Activated CD4-positive, CD25-positive, alpha-beta regulatory T cell (primary cell): ENCODE results near the gene PAPSS1.
"Not testable (repeated sequence)": the region's sequence is repeated elsewhere in the genome, so short reads cannot be mapped to it uniquely, and the experiment has no call there.

Experiments used
- DNase-seq, 4 experiments: peaks; one replicate each; lab custom pipeline; 2025; lab: John Stamatoyannopoulos, UW

PAPSS1 gene

DNA sequence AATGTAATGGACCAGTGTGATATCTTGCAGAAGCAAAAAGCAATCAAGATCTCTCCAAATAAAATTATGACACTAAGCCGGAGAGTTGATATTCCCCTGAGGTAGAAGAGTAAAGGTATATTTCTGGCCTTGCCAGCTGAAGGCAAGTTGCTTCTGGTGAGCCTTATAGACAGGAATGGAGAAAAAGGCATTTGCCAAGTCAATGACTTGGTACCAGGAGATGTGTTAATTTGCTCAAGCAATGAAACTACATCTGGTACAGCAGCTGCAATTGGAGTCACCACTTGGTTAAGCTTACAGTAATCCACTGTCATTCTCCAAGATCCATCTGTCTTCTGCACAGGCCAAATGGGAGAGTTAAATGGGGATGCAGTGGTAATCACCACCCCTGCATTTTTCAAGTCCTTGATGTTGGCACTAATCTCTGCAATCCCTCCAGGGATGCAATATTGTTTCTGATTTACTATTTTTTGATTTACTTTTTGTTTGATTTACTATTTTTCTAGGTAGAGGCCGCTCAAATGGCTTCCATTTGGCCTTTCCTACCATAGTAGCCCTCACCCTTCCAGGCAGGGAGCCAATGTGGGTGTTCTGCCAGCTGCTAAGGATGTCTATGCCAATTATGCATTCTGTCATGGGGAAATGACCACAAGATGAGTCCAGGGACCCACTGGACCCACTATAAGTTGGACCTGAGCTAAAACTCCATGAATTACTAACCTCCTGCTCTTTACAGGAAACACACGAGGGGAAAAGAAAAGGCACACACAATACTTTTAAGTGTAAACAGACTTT is 6.3 kb upstream of the PAPSS1 start:
- DNase-seq, result not testable (repeated sequence)

GRCh38 chr4:107725281-107725859 is 5.3 kb upstream of the PAPSS1 start:
- DNase-seq, result no peak

DNA sequence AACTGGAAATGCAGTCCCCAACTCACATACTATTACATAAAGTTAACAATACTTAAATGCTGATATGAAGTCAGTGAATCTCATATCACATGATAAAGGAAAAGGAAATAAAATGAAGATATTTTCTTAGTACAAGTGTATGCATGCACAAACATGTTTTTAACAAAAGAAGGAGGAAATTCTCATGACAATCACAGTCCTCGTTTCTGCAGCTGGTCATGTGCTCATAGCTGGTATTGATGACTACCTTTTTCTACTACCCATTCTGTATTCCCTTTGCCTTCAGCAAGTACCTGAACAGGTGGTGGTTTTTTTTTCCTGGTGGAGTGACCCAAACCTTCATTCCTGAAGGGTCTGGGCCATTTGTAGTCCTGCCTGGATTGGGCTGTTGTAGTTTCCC is 3.3 kb upstream of the PAPSS1 start:
- not testable (repeated sequence) for DNase-seq

DNA sequence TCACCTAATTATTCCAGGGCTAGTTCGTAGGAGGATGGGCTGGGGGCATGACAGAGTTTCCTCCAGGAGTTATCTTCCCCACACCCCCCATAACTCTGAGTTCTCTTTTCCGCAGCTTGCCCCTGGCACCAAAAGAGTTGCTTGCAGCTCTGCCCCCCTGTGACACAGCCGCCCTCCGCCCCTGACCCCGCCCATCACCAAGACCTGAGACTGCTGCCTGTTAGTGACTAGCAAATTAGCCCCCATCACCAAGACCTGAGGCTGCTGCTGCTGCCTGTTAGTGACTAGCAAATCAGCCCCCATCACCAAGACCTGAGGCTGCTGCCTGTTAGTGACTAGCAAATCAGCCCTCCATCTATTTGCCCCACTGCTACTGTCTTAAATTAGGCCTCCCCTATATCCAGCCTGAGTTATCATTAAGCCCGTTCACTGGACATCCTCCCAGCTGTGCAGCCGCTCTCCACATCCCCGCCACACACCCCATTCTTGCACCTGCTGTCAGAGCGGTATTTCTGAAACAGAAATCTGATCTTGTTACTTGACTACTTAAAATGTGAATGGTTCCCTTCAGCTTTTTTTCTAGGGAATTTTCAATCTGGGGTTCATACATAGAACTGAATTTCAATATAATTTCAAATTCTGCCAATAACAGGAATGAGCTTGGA is 1.5 kb upstream of the PAPSS1 start:
- peak; percentile 8 to 24 (median 10) for DNase-seq

GRCh38 chr4:107719207-107719921 is 670 bp downstream of the PAPSS1 start:
- peak in 1 of 4 experiments; percentile 25 for DNase-seq

- no peak for DNase-seq
These were observed 1.6 kb downstream of the PAPSS1 start for GRCh38 chr4:107718351-107718965.

DNA sequence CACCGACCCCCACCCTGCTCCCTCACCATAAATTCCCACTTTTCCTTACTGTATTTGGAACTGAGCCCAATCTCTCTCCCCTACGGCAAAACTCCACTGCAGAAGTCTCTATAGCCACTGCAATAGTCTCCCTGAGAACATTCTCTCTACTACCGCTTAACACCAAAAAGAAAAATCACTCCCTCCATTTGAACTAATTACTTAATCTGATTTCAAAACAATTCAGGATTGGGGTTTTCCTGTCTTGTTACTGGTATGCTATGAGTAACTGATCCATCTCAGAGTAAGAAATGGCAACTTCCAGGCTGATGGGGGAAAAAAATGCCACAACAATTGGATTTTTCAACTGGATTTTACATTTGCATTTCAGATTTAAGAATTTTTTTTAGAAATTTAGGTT is 5.8 kb downstream of the PAPSS1 start:
- no peak for DNase-seq

GRCh38 chr4:107712236-107712635 is 7.8 kb downstream of the PAPSS1 start:
- no peak for DNase-seq

DNA sequence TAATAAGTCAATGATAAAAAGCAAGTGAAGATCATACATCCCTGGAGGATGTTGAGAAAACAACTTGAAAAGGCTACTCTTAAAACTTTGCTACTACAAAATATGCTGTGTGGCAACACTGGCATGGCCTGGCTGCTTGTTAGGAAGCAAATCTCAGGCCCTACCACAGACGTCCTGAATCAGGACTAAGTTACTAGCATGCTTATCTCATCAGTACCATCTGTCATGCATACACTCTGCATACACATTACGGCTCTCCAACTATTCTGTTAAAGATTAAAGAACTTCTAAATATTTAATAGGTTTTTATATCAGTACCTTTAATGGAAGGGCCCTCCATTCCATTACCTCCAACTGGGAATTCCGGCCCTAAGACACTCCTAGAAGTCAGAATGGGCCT is 8.2 kb downstream of the PAPSS1 start:
- DNase-seq, result no peak

- DNase-seq, result no peak
These were observed 9.3 kb downstream of the PAPSS1 start for GRCh38 chr4:107710493-107711459.

GRCh38 chr4:107709916-107710315 is 10.1 kb downstream of the PAPSS1 start:
- no peak for DNase-seq

DNA sequence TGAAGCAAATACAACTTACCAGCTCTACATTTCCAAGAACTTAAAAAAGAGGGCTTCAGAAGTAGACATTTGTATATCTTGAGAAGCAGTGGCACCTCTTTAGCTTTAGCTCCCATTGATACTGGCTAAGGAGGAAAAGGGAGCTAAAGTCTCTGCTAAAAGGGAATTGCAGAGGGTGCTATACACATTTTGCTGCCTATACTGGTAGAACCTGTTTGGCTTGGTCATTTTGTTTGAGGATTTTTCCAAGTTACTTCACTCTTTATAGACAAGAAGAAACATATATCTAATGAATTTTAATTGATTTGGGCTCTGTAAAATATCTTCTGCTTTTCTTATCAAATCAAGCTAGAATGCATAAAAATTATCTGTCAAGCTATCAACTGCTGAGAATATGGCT is 11.8 kb downstream of the PAPSS1 start:
- no peak for DNase-seq

DNA sequence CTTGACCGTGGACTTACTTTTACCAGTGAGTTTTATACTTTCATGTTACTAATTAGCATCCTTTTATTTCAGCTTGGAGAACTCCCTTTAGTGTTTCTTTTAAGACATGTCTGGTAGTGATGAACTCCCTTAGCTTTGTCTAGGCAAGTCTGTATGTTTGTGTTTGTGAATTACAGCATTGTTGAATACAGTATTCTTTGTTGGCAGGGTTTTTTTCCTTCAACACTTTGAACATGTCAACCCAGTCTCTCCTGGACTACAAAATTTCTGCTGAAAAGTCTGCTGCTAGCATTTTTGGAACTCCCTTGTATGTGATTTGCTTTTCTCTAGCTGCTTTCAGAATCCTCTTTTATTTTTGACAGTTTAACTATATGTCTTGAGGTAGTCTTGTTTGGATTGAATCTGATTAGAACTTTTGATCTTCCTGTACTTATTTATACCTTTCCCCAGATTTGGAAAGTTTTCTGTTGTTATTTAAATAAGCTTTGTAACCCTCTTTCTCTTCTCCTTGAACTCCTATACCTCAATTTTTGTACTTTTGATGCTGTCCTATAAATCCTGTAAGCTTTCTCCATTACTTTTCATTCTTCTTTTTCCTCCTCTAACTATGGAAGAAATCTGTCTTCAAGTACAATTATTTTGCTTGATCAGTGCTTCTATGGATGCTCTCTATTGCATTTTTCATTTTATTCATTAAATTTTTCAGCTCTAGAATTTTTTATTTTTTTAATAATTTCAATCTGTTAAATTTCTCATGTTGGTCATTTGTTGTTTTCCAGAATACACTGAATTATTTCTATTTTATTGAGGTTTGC is 14.1 kb downstream of the PAPSS1 start:
- DNase-seq, result no peak

DNA sequence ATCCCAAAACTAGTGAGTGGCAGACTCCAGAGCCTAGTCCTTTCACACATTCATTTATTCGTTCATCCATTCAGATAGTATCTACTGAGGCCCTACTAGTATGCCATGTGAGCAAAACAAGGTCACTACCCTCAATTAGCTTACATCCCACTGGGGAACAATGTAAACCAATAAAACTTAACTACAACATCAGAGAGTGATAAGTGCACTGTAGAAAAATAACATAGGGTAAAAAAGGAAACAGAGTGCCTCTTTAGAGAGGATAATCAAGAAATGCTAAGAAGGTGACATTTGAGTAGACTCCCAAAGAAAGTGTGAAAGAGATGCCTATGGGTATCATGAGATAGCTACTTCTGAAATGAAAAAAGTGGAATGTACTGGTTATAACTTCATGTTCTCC is 18.5 kb downstream of the PAPSS1 start:
- DNase-seq, result no peak

- no peak for DNase-seq
These were observed 20.4 kb downstream of the PAPSS1 start for GRCh38 chr4:107699466-107700206.

GRCh38 chr4:107696187-107696586 is 23.8 kb downstream of the PAPSS1 start:
- not testable (repeated sequence) for DNase-seq

- no peak for DNase-seq
These were observed 26.9 kb downstream of the PAPSS1 start for GRCh38 chr4:107693132-107693531.

DNA sequence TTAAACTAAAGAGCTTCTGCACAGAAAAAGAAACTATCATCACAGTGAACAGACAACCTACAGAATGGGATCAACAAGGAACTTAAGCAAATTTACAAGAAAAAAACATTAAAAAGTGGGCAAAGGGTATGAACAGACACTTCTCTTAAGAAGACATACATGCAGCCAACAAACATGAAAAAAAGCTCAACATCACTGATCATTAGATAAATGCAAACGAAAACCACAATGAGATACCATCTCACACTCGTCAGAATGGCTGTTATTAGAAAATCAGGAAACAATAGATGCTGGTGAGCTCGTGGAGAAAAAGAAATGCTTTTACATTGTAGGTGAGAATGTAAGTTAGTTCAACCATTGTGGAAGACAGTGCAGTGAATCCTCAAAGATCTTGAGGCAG is 27.8 kb downstream of the PAPSS1 start:
- no peak for DNase-seq

DNA sequence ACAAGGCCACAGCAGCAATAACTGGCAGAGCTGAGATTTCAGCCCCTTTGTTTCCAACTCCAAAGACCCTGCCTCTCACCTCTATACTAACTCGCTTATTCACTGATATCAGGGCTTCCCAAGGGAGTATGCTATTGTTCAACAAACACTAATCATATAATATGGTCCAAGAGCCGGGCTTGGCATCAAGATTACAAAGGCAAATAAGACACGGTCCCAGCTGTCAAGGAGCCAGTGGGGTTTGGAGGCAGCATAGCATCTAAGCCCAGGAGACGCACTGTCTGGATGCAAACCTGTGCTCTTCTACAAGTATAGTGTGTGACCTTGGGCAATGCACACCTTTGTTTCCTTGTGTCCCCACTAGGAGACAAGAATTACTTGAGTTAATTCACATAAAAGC is 28.7 kb downstream of the PAPSS1 start:
- DNase-seq, result no peak
